ENCODE results near the gene MDM4.
"Not testable (repeated sequence)": the region's sequence is repeated elsewhere in the genome, so short reads cannot be mapped to it uniquely, and the experiment has no call there.

The MDM4 gene

GRCh38 chr1:204562075-204562990, 46.1 kb downstream of the MDM4 start:
- no peak for DNase-seq (ENCODE audit: low read depth in 2 of 2)

- DNase-seq (ENCODE audit: low read depth in 2 of 2): no peak
Observed at GRCh38 chr1:204563307-204563706, 47.1 kb downstream of the MDM4 start.

DNA sequence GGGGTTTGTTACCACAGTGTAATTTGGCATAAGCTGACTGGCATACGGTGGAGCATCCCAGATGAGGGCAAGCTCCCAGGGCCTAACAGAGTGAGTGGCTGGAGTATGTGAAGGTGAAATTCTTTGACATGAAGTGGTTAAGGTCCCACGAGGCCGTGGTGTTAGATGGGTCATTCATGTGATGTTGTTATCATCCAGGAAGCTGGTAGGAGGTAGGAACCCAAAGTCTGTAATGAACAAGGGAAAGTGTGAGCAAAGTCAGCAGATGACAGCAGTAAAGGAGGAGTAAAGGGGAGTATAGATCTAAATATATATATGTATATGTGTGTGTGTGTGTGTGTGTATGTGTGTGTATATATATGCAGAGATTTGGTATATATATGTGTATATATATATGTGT, 47.6 kb downstream of the MDM4 start:
- no peak for DNase-seq (ENCODE audit: low read depth in 2 of 2)

- DNase-seq (ENCODE audit: low read depth in 2 of 2): no peak
Observed at GRCh38 chr1:204564835-204565234, 48.6 kb downstream of the MDM4 start.

DNA sequence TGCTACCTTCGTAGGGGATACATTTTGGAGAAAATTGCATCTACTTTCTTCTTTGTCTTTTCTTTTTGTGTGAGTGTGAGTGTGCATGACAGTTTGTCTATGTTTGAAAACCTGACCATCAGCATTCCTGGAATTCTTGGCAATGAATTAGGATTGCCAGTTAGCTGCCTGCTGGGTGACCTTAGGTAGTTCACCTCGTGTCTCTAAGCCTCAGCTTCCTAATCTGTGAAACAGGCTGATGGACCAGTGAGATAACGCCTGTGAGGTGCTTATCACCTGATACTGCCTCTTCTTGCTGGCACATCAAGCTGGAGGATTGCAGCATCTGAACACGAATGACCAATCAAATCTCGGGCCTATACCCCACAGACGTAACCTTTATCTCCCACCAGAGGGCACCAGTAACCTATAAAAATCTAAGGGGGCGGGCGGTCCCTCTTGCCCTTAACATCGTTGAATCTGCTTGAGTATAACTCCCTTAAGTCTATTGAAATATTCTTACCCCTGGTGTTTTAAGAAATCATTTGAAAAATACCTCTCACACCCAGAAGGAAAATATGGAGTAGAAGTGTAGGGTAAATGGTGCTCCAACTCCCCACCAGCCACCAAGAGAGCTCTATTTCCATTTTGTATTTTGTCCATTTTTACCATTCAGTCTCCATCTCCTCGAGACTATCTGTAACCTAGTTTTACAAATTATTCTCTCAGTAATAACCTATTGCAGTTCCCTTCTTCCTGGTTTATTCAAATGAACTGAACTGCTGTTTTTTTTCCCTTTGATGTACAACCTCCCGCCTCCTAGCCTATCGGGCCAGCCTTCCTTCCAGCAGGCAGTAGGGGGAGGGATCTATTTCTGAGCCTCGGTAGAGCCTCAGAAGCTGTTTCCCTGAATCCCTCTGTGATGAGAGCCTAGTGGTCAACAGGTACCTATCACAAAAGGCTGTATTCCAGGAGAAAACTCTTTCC, 49.7 kb downstream of the MDM4 start:
- peak; percentile 14 to 17 for DNase-seq (ENCODE audit: low read depth in 2 of 2)

GRCh38 chr1:204566583-204566955, 50.4 kb downstream of the MDM4 start:
- no peak for DNase-seq (ENCODE audit: low read depth in 2 of 2)

GRCh38 chr1:204567071-204567470, 50.9 kb downstream of the MDM4 start:
- no peak for DNase-seq (ENCODE audit: low read depth in 2 of 2)

GRCh38 chr1:204568576-204569315, 52.5 kb downstream of the MDM4 start:
- no peak for DNase-seq (ENCODE audit: low read depth in 2 of 2)

- DNase-seq (ENCODE audit: low read depth in 2 of 2): no peak
Observed at GRCh38 chr1:204569478-204569877, 53.3 kb downstream of the MDM4 start.

- DNase-seq (ENCODE audit: low read depth in 2 of 2): not testable (repeated sequence)
Observed at GRCh38 chr1:204570021-204570420, 53.8 kb downstream of the MDM4 start.

DNA sequence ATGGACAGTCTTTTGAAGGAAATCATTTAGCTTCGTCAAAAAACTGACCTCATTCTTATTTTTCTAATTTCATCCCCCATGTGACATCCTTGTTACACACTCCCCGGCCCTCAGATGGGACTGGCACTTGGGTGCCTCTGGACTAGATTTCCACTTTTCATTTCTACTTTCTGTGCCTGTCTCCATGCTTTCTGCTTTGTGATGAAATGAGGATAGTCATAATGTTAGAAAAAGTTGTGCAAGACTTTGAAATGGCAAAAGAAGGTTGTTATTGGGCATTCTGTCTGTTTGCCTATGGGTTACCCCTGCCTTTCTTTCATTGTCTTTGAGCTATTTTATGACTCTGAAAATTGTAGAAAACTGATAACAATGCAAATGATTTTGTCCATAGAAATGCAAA, 54.9 kb downstream of the MDM4 start:
- DNase-seq (ENCODE audit: low read depth in 2 of 2): no peak

- DNase-seq (ENCODE audit: low read depth in 2 of 2): no peak
Observed at GRCh38 chr1:204571631-204572030, 55.4 kb downstream of the MDM4 start.

DNA sequence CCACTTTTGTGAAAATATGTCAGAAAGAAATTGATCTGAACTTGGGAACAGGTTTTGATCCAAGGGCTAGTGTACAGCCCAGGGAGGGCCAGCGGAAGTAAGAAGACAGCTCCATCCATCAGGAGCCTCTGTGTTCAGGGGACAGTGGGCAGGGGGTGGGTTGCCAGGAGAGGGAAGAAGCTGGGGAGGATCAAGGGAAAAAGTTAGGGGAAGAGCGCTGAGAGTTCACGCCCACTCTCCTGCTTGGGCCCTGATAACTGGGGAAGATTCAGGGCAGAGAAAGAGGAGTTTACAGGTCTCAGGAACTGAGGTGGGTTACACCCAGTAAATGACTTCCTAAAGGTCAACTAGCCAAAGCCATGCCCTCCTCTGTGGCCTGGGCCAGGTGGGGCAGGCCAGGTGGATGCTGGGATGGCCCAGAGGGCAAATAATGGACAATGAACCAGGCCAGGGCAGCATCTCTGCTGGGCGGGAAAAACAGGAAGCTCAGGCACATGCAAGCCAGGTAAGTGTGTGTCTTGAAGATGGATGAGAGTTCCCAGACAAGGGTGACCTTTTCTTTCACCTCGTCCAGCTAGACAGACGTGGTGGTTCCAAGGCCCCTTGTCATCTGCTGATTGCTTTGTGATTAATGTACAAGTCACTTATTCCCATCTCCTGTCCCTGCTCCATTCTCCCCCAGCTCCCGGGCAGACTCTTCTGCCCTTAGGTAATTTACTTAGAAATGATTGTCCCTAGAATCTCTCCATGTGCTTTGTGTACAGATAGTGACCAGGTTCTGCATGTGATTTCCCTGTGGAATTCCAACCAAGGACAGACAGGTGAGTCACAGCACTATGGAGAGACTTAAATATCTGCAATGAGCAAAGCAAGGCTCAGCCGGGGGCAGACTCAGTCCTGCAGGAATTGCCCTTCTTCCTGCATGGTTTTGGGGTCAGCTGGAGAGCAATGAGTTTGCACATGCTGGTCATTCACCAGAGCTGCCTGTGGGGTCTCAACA, 57.0 kb downstream of the MDM4 start:
- no peak for DNase-seq (ENCODE audit: low read depth in 2 of 2)

- no peak for DNase-seq (ENCODE audit: low read depth in 2 of 2)
Observed at GRCh38 chr1:204574016-204574864, 58.0 kb downstream of the MDM4 start.

DNA sequence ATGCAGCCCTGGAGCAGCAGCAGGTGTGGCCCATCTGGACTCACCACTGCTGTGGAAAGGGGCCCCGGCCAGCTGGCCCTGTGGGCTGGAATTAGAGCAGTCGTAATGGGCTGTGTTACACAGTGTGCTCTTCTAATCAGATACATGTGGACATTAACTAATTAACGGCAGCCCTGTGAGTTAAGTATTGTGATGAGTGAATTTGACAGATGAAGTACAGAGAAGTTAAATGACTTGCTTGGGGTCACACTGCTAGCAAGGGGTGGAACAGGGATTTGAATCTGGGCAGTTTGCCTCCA, 58.6 kb downstream of the MDM4 start:
- DNase-seq (ENCODE audit: low read depth in 2 of 2): no peak

DNA sequence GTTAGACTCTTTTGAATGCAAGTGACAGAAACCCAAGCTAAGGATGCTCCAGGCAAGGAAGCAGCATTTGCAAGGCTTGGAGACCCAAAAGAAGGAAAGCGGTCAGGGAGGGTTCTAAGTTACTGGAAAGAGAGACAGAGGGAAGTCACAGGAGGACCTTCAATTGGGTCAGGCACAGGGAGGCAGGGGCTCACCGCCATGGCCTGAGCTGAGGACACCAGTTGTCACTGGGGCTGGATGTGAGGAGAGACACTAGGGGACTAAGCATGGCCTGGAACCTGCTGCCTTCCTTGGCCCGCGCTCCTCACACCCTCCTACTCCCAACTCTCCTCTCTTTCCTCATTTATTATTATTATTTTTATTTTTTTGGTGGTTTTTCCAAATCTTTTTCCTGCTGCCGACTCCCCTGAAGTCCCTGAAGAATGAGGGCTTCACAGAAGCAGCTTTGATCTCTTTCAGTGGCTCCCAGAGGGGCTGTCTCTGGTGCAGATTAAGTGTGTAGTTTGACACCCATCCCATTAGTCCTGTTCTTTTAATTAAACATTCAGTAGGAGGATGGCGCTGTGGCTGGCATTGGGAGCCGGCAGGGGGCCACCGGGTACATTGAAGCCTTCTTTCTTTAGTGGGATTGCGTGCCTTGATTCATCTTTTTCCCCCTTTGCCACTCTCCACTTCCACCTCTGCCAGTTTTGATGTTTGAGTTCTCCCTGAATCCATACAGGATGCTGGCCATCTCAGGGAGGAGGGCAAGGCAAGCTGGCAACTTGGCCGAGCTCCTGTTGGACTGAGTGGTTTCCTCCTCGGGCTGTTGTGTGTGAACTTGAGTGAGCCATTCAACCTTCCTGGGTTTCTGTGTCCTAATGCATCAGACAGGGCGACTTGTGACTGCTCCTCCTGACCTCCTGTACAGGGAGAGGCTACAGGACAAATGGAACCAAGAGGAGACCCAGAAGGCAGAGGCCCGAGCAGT, 59.3 kb downstream of the MDM4 start:
- no peak for DNase-seq (ENCODE audit: low read depth in 2 of 2)

DNA sequence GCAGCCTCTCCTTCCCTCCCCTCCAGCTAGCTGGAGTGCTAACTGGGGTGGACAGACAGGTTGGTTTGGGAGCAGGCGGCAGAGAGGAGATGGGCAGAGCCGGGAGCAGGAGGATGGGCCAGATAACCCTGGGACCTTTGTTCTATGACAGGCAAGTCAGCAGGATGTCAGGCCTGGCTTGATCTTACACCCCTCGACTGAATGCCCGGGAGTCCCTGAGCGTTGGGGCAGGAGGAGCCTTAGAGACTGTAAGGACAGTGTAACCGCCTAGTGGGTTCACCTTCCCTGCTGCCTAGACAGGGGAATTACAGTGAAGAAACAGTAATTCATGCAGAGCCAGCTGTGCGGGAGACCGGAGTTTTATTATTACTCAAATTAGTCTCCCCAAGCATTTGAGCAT, 60.2 kb downstream of the MDM4 start:
- DNase-seq (ENCODE audit: low read depth in 2 of 2): no peak

DNA sequence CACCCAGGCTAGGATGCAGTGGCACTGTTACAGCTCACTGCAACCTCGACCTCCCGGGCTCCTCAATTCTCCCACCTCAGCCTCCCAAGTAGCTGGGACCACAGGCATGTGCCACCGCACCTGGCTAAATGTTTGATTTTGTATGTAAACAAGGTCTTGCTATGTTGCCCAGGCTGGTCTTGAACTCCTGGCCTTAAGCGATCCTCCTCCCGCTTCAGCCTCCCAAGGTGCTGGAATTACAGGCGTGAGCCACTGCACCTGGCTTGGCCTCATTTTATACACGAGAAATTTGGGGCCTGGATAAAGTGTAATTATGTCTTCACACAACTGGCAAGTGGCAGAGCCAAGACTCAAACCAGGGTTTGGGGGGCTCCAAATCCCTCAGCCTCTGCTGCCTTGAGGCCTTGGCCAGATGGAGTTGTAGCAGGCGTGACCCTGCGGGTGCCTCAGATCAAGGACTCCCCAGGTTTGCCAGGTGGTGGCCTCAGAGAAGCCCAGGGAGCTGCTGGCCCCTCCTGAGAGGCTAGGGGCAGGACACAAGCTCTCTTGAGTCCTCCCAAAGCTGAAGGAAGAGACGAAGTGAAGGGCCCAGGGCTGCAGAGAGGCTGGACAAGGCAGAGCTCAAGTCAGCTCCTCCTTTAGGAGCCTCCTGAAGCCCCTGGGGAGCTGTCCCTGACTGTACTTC, 61.7 kb downstream of the MDM4 start:
- no peak for DNase-seq (ENCODE audit: low read depth in 2 of 2)
